ENCODE results near the gene WFDC6.

WFDC6 gene

GRCh38 chr20:45484676-45485075 lies 54.6 kb downstream of the WFDC6 start:
- TF ChIP-seq CTCF (IDR thresholded peaks at IDR 0.05; ENCODE audit: low read length, missing control alignments), result no peak
- DNase-seq (ENCODE audit: low read depth), result no peak
- H3K4me3 ChIP-seq (replicated peaks; ENCODE audit: low read depth, low read length), result no peak overlapping the region

All from fibroblast of pulmonary artery (primary cell).